CD4-positive, CD25-positive, alpha-beta regulatory T cell (primary cell): Measurements from ENCODE around the gene TYRO3. TPM values are rescaled to one million over a fixed set of nuclear protein-coding genes. Genes with fewer than 3 reads are reported as not detected.

Experiments used
- ATAC-seq, 2 donors: fragments of 150-1000 bp; cut with Tn5 transposase; one replicate each; pipeline ENCODE4 v1.10.0; 2021; ENCODE audit warnings: low read depth in 2 of 2, moderate number of reproducible peaks in 2 of 2, moderate library complexity in 1 of 2
- DNase-seq, 3 donors: peaks; one replicate each; pipeline versions ENCODE4 v3.0.0 to v3.0.0-alpha.2; 2012 to 2022; ENCODE audit warnings: mixed read lengths in 1 of 3
- H3K27ac ChIP-seq: one replicate; pipeline ENCODE4 v1.7.0; 2013; ENCODE audit warnings: mild to moderate bottlenecking, low read length; ENCODE audit not compliant: insufficient read depth, poor library complexity, severe bottlenecking
- H3K27me3 ChIP-seq: one replicate; pipeline ENCODE4 v1.7.0; 2013; ENCODE audit warnings: low read length; ENCODE audit not compliant: control insufficient read depth, insufficient read depth
- H3K36me3 ChIP-seq: one replicate; pipeline ENCODE4 v1.7.0; 2013; ENCODE audit warnings: mild to moderate bottlenecking, low read length, moderate library complexity; ENCODE audit not compliant: control insufficient read depth, insufficient read depth
- H3K4me1 ChIP-seq: 2 replicates; pipeline ENCODE4 v1.7.0; 2013; ENCODE audit warnings: mild to moderate bottlenecking, low read length; ENCODE audit not compliant: insufficient read depth, control insufficient read depth, poor library complexity, severe bottlenecking
- H3K4me3 ChIP-seq: one replicate; pipeline ENCODE4 v1.7.0; 2013; ENCODE audit warnings: low read depth, mild to moderate bottlenecking, low read length, moderate library complexity
- H3K9me3 ChIP-seq, 2 experiments: 1 replicate in 1 of 2; 2 replicates in 1 of 2; pipeline ENCODE4 v1.7.0; 2013; ENCODE audit warnings: low read length in 2 of 2, mild to moderate bottlenecking in 1 of 2, moderate library complexity in 1 of 2; ENCODE audit not compliant: control insufficient read depth in 2 of 2
- H3K27ac Mint-ChIP-seq, 3 donors: one replicate each; pipeline ENCODE4 v1.8.0; 2020 to 2022; ENCODE audit warnings: mild to moderate bottlenecking in 3 of 3, mixed read lengths in 3 of 3, moderate library complexity in 2 of 3
- H3K27me3 Mint-ChIP-seq: one replicate; pipeline ENCODE4 v1.8.0; 2022; ENCODE audit warnings: mild to moderate bottlenecking, mixed read lengths
- H3K36me3 Mint-ChIP-seq: one replicate; pipeline ENCODE4 v1.8.0; 2020; ENCODE audit warnings: mixed read lengths
- H3K4me1 Mint-ChIP-seq, 4 donors: one replicate each; pipeline ENCODE4 v1.8.0; 2020 to 2022; ENCODE audit warnings: mixed read lengths in 4 of 4, mild to moderate bottlenecking in 1 of 4
- H3K4me3 Mint-ChIP-seq, 4 donors: one replicate each; pipeline ENCODE4 v1.8.0; 2020 to 2022; ENCODE audit warnings: mild to moderate bottlenecking in 4 of 4, mixed read lengths in 4 of 4, moderate library complexity in 3 of 4
- H3K9me3 Mint-ChIP-seq, 7 donors: one replicate each; pipeline ENCODE4 v1.8.0; 2020 to 2022; ENCODE audit warnings: mixed read lengths in 7 of 7, mild to moderate bottlenecking in 3 of 7, moderate library complexity in 2 of 7
- polyA plus RNA-seq, 4 donors: library from polyadenylated mRNA; unstranded; fragments of 300-500 nt; fragmentation: Illumina TruSeq; gene quantifications; one replicate each; pipeline ENCODE4 v1.2.3, GENCODE V29; 2021
- total RNA-seq: library from RNA; stranded (reverse); gene quantifications from one replicate; pipeline ENCODE4 v1.2.3, GENCODE V29; 2022

TYRO3 gene
- total and polyA plus RNA-seq, 5 donors from 2014 or later, result 0.16 to 0.82 TPM; not detected in 3

DNA sequence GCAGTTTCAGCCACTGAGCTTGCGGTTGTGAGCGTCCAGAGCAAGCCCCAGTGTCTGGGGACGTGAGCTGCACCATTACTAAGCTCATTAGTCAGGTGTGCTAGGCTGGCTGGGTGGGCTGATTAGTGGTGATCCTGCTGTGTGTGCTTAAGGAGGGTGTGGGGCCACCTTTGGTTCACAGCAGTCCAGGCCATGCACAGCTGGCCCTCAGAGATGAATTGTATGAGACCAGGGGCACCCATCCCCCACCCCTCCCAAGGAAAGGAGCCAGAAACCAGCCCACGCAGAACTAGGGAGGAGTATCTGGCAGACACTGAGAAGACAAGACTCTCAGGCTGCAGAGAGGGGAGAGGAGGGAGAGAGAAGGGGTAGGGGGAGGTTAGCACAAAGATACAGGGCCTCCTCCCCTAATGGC, 3.8 kb downstream of the TYRO3 start:
- H3K36me3 ChIP-seq, result no peaks in the 10 kb centered on the region
- H3K4me1 Mint-ChIP-seq, result peaks cover 0 to 12% (median 10%) of the 10 kb centered on the region in 4 donors
- H3K4me1 ChIP-seq, result peaks cover 19% of the 10 kb centered on the region
- no peak overlapping the region for H3K4me3 ChIP-seq
- H3K27ac Mint-ChIP-seq, result no peak overlapping the region
- no peaks in the 10 kb centered on the region for H3K9me3 ChIP-seq
- H3K27me3 Mint-ChIP-seq, result peaks cover 31% of the 10 kb centered on the region
- peaks cover 2% of the 10 kb centered on the region for H3K27me3 ChIP-seq
- ATAC-seq (no peak), DNase-seq (no peak)
- peaks cover 0 to 2% (median 0%) of the 10 kb centered on the region in 7 donors for H3K9me3 Mint-ChIP-seq
- no peaks in the 10 kb centered on the region for H3K36me3 Mint-ChIP-seq
- H3K27ac ChIP-seq, result no peak overlapping the region
- peak overlapping the region in 1 of 4 donors; percentile 37 for H3K4me3 Mint-ChIP-seq

GRCh38 chr15:41564286-41564959, 5.4 kb downstream of the TYRO3 start:
- Histone ChIP-seq H3K4me1 (peaks cover 6% of the 10 kb centered on the region), H3K9me3 (no peaks in the 10 kb centered on the region), H3K36me3 (no peaks in the 10 kb centered on the region), H3K27ac (no peak overlapping the region), H3K27me3 (peaks cover 2% of the 10 kb centered on the region), H3K4me3 (no peak overlapping the region)
- peaks cover 0 to 2% (median 0%) of the 10 kb centered on the region in 7 donors for H3K9me3 Mint-ChIP-seq
- H3K4me3 Mint-ChIP-seq, result no peak overlapping the region
- no peaks in the 10 kb centered on the region for H3K36me3 Mint-ChIP-seq
- H3K4me1 Mint-ChIP-seq, result peaks cover 0 to 5% (median 4%) of the 10 kb centered on the region in 4 donors
- ATAC-seq (no peak), DNase-seq (no peak)
- H3K27me3 Mint-ChIP-seq, result peaks cover 24% of the 10 kb centered on the region
- H3K27ac Mint-ChIP-seq, result peak overlapping the region in 1 of 3 donors; percentile 58

GRCh38 chr15:41564960-41565502, 6.0 kb downstream of the TYRO3 start:
- no peak overlapping the region for H3K4me3 ChIP-seq
- no peaks in the 10 kb centered on the region for H3K27me3 ChIP-seq
- H3K36me3 ChIP-seq, result no peaks in the 10 kb centered on the region
- no peaks in the 10 kb centered on the region for H3K4me1 ChIP-seq
- Mint-ChIP-seq H3K4me1 (peaks cover 0 to 4% (median under 1%) of the 10 kb centered on the region in 4 donors), H3K36me3 (no peaks in the 10 kb centered on the region), H3K27me3 (peaks cover 22% of the 10 kb centered on the region), H3K27ac (peak overlapping the region in 1 of 3 donors; percentile 58), H3K4me3 (no peak overlapping the region), H3K9me3 (peaks cover 0 to 2% (median 0%) of the 10 kb centered on the region in 7 donors)
- H3K27ac ChIP-seq, result no peak overlapping the region
- DNase-seq, result no peak
- no peaks in the 10 kb centered on the region for H3K9me3 ChIP-seq
- ATAC-seq, result no peak

- H3K27ac Mint-ChIP-seq, result no peak overlapping the region
Measured at GRCh38 chr15:41565702-41566101, 6.7 kb downstream of the TYRO3 start.

DNA sequence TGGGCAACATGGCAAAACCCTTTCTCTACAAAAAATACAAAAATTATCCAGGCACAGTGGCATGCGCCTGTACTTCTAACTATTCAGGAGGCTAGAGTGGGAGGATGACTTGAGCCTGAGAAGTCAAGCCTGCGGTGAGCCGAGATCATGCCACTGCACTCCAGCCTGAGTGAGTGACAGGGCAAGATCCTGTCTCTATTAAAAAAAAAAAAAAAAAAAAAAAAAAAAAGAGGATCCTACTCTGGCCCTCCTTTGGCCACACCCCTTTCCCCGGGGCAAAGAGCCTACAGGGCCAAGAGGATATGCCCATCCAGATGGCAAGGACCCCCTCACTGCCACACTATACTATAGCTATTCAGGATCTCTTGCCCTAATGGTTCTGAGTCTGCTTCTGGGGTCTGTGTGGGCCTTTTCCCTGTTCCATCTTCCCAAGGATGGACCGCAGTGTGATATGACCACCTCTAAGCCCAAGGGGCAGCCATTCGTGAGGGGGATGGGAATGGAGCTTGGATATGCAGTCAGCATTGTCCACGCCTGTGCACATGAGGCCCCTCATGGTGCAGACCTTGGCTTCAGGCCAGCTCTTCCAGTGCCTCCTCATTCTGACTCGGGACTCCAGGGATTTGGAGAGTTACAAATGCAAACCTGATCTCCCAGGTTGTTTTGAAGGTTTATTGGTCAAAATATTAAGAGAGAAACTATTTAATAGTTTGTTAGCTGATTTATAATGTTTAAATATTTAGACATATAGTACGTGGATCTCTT, 7.3 kb downstream of the TYRO3 start:
- peaks cover 0 to 2% (median 0%) of the 10 kb centered on the region in 7 donors for H3K9me3 Mint-ChIP-seq
- Histone ChIP-seq H3K4me3 (no peak overlapping the region), H3K4me1 (no peaks in the 10 kb centered on the region), H3K27me3 (no peaks in the 10 kb centered on the region), H3K9me3 (no peaks in the 10 kb centered on the region), H3K36me3 (no peaks in the 10 kb centered on the region), H3K27ac (no peak overlapping the region)
- H3K27ac Mint-ChIP-seq, result no peak overlapping the region
- H3K36me3 Mint-ChIP-seq, result no peaks in the 10 kb centered on the region
- ATAC-seq (no peak), DNase-seq (no peak)
- no peak overlapping the region for H3K4me3 Mint-ChIP-seq
- peaks cover 10% of the 10 kb centered on the region for H3K27me3 Mint-ChIP-seq
- H3K4me1 Mint-ChIP-seq, result peaks cover 0 to 4% (median under 1%) of the 10 kb centered on the region in 4 donors

More at GRCh38 chr15:41565702-41566101, 6.7 kb downstream of the TYRO3 start:
- H3K9me3 ChIP-seq, result no peaks in the 10 kb centered on the region
- H3K36me3 ChIP-seq, result no peaks in the 10 kb centered on the region
- Mint-ChIP-seq H3K36me3 (no peaks in the 10 kb centered on the region), H3K27me3 (peaks cover 15% of the 10 kb centered on the region), H3K4me3 (no peak overlapping the region), H3K4me1 (peaks cover 0 to 4% (median under 1%) of the 10 kb centered on the region in 4 donors), H3K9me3 (peaks cover 0 to 2% (median 0%) of the 10 kb centered on the region in 7 donors)
- ATAC-seq (no peak), DNase-seq (no peak)
- no peak overlapping the region for H3K4me3 ChIP-seq
- no peaks in the 10 kb centered on the region for H3K27me3 ChIP-seq
- H3K4me1 ChIP-seq, result no peaks in the 10 kb centered on the region
- H3K27ac ChIP-seq, result no peak overlapping the region

- Mint-ChIP-seq H3K27me3 (peaks cover 4% of the 10 kb centered on the region), H3K4me1 (peaks cover 0 to 4% (median under 1%) of the 10 kb centered on the region in 4 donors), H3K9me3 (peaks cover 0 to 2% (median 0%) of the 10 kb centered on the region in 7 donors), H3K36me3 (no peaks in the 10 kb centered on the region), H3K4me3 (no peak overlapping the region), H3K27ac (no peak overlapping the region)
- H3K9me3 ChIP-seq, result no peaks in the 10 kb centered on the region
- no peaks in the 10 kb centered on the region for H3K36me3 ChIP-seq
- ATAC-seq (no peak), DNase-seq (no peak)
- H3K4me3 ChIP-seq, result no peak overlapping the region
- no peaks in the 10 kb centered on the region for H3K4me1 ChIP-seq
- no peaks in the 10 kb centered on the region for H3K27me3 ChIP-seq
- H3K27ac ChIP-seq, result no peak overlapping the region
Measured at GRCh38 chr15:41567261-41567660, 8.2 kb downstream of the TYRO3 start.

- no peaks in the 10 kb centered on the region for H3K27me3 ChIP-seq
- no peak for ATAC-seq
- peaks cover 0 to 4% (median under 1%) of the 10 kb centered on the region in 4 donors for H3K4me1 Mint-ChIP-seq
- no peaks in the 10 kb centered on the region for H3K36me3 ChIP-seq
- no peak overlapping the region for H3K4me3 ChIP-seq
- no peaks in the 10 kb centered on the region for H3K9me3 ChIP-seq
- no peaks in the 10 kb centered on the region for H3K4me1 ChIP-seq
- H3K4me3 Mint-ChIP-seq, result no peak overlapping the region
- no peak for DNase-seq
- H3K36me3 Mint-ChIP-seq, result no peaks in the 10 kb centered on the region
- peaks cover 0 to 2% (median 0%) of the 10 kb centered on the region in 7 donors for H3K9me3 Mint-ChIP-seq
- peaks cover 4% of the 10 kb centered on the region for H3K27me3 Mint-ChIP-seq
- H3K27ac ChIP-seq, result no peak overlapping the region
- no peak overlapping the region for H3K27ac Mint-ChIP-seq
Measured at GRCh38 chr15:41567862-41568261, 8.8 kb downstream of the TYRO3 start.
